GM18499 (cell line): Measurements from ENCODE around the gene SCCPDH.
"Not testable (repeated sequence)": the region's sequence is repeated elsewhere in the genome, so short reads cannot be mapped to it uniquely, and the experiment has no call there.

Source experiments
- ATAC-seq: cut with Tn5 transposase; IDR thresholded peaks from one replicate; pipeline ENCODE4 v1.9.1; 2021; ENCODE audit warnings: moderate number of reproducible peaks; ENCODE audit not compliant: insufficient read depth, unreplicated experiment

SCCPDH gene

GRCh38 chr1:246724016-246724730 is at the start of gene SCCPDH:
SCCPDH (plus strand) TSS chr1:246724409; CDS start chr1:246724423, 14 bp downstream.
- ATAC-seq = peak; percentile 70

- ATAC-seq = no peak
Observed at GRCh38 chr1:246677842-246678241, 46.4 kb upstream of the SCCPDH start.

GRCh38 chr1:246678816-246679793 is 45.1 kb upstream of the SCCPDH start:
- ATAC-seq = no peak

GRCh38 chr1:246679794-246680177 is 44.4 kb upstream of the SCCPDH start:
- ATAC-seq = no peak

GRCh38 chr1:246680190-246680589 is 44.0 kb upstream of the SCCPDH start:
- no peak for ATAC-seq

GRCh38 chr1:246680696-246681130 is 43.5 kb upstream of the SCCPDH start:
- ATAC-seq = no peak

- no peak for ATAC-seq
Observed at GRCh38 chr1:246681900-246682895, 42.0 kb upstream of the SCCPDH start.

- no peak for ATAC-seq
Observed at GRCh38 chr1:246683521-246683920, 40.7 kb upstream of the SCCPDH start.

- ATAC-seq = no peak
Observed at GRCh38 chr1:246687002-246687401, 37.2 kb upstream of the SCCPDH start.

- peak; percentile 81 for ATAC-seq
Observed at GRCh38 chr1:246689409-246690008, 34.7 kb upstream of the SCCPDH start.

GRCh38 chr1:246690100-246690499 is 34.1 kb upstream of the SCCPDH start:
- ATAC-seq = no peak

GRCh38 chr1:246691622-246692495 is 32.4 kb upstream of the SCCPDH start:
- ATAC-seq = no peak

GRCh38 chr1:246694213-246694895 is 29.9 kb upstream of the SCCPDH start:
- ATAC-seq = not testable (repeated sequence)

GRCh38 chr1:246695136-246695535 is 29.1 kb upstream of the SCCPDH start:
- ATAC-seq = no peak

- ATAC-seq = no peak
Observed at GRCh38 chr1:246695666-246696065, 28.5 kb upstream of the SCCPDH start.

- ATAC-seq = no peak
Observed at GRCh38 chr1:246698466-246699094, 25.6 kb upstream of the SCCPDH start.

GRCh38 chr1:246699095-246699735 is 25.0 kb upstream of the SCCPDH start:
- peak; percentile 94 for ATAC-seq
